Osteoblast (primary cell): ENCODE measurements around the gene TGM2. TPM values are rescaled to one million over a fixed set of nuclear protein-coding genes. Genes with fewer than 3 reads are reported as not detected.

Experiments used
- DNase-seq: peaks from one replicate; pipeline ENCODE4 v3.0.0; 2011; ENCODE audit warnings: low spot score, mixed read lengths; ENCODE audit not compliant: insufficient read length; ENCODE audit errors: missing footprints
- H2AFZ ChIP-seq: 2 replicates; pipeline ENCODE4 v1.6.0; 2011; ENCODE audit warnings: mild to moderate bottlenecking, low read length
- H3K27ac ChIP-seq: 2 replicates; pipeline ENCODE4 v1.5.1; 2011; ENCODE audit warnings: mild to moderate bottlenecking, low read depth, low read length, moderate library complexity
- H3K27me3 ChIP-seq: 2 replicates; pipeline ENCODE4 v1.6.0; 2012; ENCODE audit warnings: mild to moderate bottlenecking, control low read depth, inconsistent platforms, low read length, moderate library complexity; ENCODE audit not compliant: insufficient read depth
- H3K36me3 ChIP-seq: 2 replicates; pipeline ENCODE4 v1.5.1; 2011; ENCODE audit warnings: mild to moderate bottlenecking, low read length, control low read depth, moderate library complexity; ENCODE audit not compliant: insufficient read depth
- H3K4me1 ChIP-seq: 2 replicates; pipeline ENCODE4 v1.5.1; 2011; ENCODE audit warnings: mild to moderate bottlenecking, low read length, control low read depth, moderate library complexity; ENCODE audit not compliant: insufficient read depth
- H3K4me2 ChIP-seq: 2 replicates; pipeline ENCODE4 v1.6.0; 2011; ENCODE audit warnings: mild to moderate bottlenecking, low read length; ENCODE audit not compliant: insufficient read depth
- H3K4me3 ChIP-seq: fragments of 200-600 bp; sonication (generic); 3 replicates; pipeline ENCODE4 v1.5.1; 2012; ENCODE audit warnings: mild to moderate bottlenecking, low read length, inconsistent platforms; ENCODE audit not compliant: insufficient read depth
- H3K79me2 ChIP-seq: 2 replicates; pipeline ENCODE4 v1.6.0; 2012; ENCODE audit warnings: mild to moderate bottlenecking, low read length, control low read depth, inconsistent platforms; ENCODE audit not compliant: insufficient read depth
- H3K9me3 ChIP-seq: 2 replicates; pipeline ENCODE4 v1.5.1; 2011; ENCODE audit warnings: low read depth, low read length, control low read depth
- H4K20me1 ChIP-seq: 2 replicates; pipeline ENCODE4 v1.6.0; 2012; ENCODE audit warnings: mild to moderate bottlenecking, low read length, control low read depth; ENCODE audit not compliant: insufficient read depth
- total RNA-seq: library from RNA; depleted of rRNA; stranded (reverse); fragments of >200 nt; gene quantifications from 2 replicates; pipeline ENCODE4 v1.2.3, GENCODE V29; 2012
- TF ChIP-seq, protein P1 (sequence below): IDR thresholded peaks from 2 replicates; pipeline ENCODE4 v1.5.1; 2011; ENCODE audit warnings: mild to moderate bottlenecking, low read depth, low read length, moderate library complexity; ENCODE audit errors: extremely low read depth

TGM2 gene
- total RNA-seq, 1 donor, result 78.2 TPM

- Histone ChIP-seq H3K79me2 (no peaks in the 10 kb centered on the region), H3K36me3 (peaks cover 91% of the 10 kb centered on the region), H4K20me1 (peaks cover 3% of the 10 kb centered on the region), H3K9me3 (no peaks in the 10 kb centered on the region), H3K4me1 (peaks cover 27% of the 10 kb centered on the region), H2AFZ (no peak overlapping the region), H3K27ac (peak overlapping the region; percentile 4), H3K27me3 (no peaks in the 10 kb centered on the region), H3K4me3 (no peak overlapping the region), H3K4me2 (no peak overlapping the region)
- no peak for DNase-seq
- TF ChIP-seq, protein P1, sequence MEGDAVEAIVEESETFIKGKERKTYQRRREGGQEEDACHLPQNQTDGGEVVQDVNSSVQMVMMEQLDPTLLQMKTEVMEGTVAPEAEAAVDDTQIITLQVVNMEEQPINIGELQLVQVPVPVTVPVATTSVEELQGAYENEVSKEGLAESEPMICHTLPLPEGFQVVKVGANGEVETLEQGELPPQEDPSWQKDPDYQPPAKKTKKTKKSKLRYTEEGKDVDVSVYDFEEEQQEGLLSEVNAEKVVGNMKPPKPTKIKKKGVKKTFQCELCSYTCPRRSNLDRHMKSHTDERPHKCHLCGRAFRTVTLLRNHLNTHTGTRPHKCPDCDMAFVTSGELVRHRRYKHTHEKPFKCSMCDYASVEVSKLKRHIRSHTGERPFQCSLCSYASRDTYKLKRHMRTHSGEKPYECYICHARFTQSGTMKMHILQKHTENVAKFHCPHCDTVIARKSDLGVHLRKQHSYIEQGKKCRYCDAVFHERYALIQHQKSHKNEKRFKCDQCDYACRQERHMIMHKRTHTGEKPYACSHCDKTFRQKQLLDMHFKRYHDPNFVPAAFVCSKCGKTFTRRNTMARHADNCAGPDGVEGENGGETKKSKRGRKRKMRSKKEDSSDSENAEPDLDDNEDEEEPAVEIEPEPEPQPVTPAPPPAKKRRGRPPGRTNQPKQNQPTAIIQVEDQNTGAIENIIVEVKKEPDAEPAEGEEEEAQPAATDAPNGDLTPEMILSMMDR, result no peak
These were observed 23.7 kb downstream of the TGM2 start for GRCh38 chr20:38141204-38141888.

- Histone ChIP-seq H3K4me2 (no peak overlapping the region), H4K20me1 (peaks cover 5% of the 10 kb centered on the region), H3K79me2 (no peaks in the 10 kb centered on the region), H3K9me3 (no peaks in the 10 kb centered on the region), H3K4me3 (no peak overlapping the region), H3K27me3 (no peaks in the 10 kb centered on the region), H3K36me3 (peaks cover 91% of the 10 kb centered on the region), H3K27ac (no peak overlapping the region), H2AFZ (no peak overlapping the region), H3K4me1 (peaks cover 30% of the 10 kb centered on the region)
- no peak for DNase-seq
- TF ChIP-seq, protein P1, result no peak
These were observed 24.9 kb downstream of the TGM2 start for GRCh38 chr20:38139977-38140753.

GRCh38 chr20:38139156-38139912, 25.7 kb downstream of the TGM2 start:
- H3K27me3 ChIP-seq, result no peaks in the 10 kb centered on the region
- H3K4me1 ChIP-seq, result peaks cover 30% of the 10 kb centered on the region
- TF ChIP-seq, protein P1, result no peak
- peaks cover 92% of the 10 kb centered on the region for H3K36me3 ChIP-seq
- H3K27ac ChIP-seq, result no peak overlapping the region
- peaks cover 7% of the 10 kb centered on the region for H4K20me1 ChIP-seq
- no peak for DNase-seq
- no peak overlapping the region for H2AFZ ChIP-seq
- no peaks in the 10 kb centered on the region for H3K79me2 ChIP-seq
- H3K4me3 ChIP-seq, result no peak overlapping the region
- no peaks in the 10 kb centered on the region for H3K9me3 ChIP-seq
- H3K4me2 ChIP-seq, result no peak overlapping the region
